ENCODE measurements around the gene LIN54.
"Not testable (repeated sequence)": the region's sequence is repeated elsewhere in the genome, so short reads cannot be mapped to it uniquely, and the experiment has no call there.

Gene LIN54

GRCh38 chr4:82930848-82931755 is 79.5 kb downstream of the LIN54 start:
- no peak for DNase-seq (ENCODE audit: low read depth)
- no peaks in the 10 kb centered on the region for H3K27me3 ChIP-seq (replicated peaks; ENCODE audit: control insufficient read depth, insufficient read depth, low read length)
- no peak overlapping the region for H3K4me3 ChIP-seq (ENCODE audit: low read length)
- no peaks in the 10 kb centered on the region for H3K4me1 ChIP-seq (ENCODE audit: control insufficient read depth, insufficient read depth, low read length)
- peaks cover 38% of the 10 kb centered on the region for H3K36me3 ChIP-seq (ENCODE audit: control insufficient read depth, insufficient read depth, low read length, severe bottlenecking)
- H3K9me3 ChIP-seq (ENCODE audit: control insufficient read depth, low read length), result no peaks in the 10 kb centered on the region
- H3K9ac ChIP-seq (ENCODE audit: low read length), result no peak overlapping the region

- H3K4me3 ChIP-seq (ENCODE audit: low read length), result no peak overlapping the region
- peaks cover 9% of the 10 kb centered on the region for H3K4me1 ChIP-seq (ENCODE audit: control insufficient read depth, insufficient read depth, low read length)
Measured at GRCh38 chr4:82921795-82922194, 88.8 kb downstream of the LIN54 start.

GRCh38 chr4:82919386-82919785 is 91.2 kb downstream of the LIN54 start:
- Histone ChIP-seq H3K36me3 (ENCODE audit: control insufficient read depth, insufficient read depth, low read length, severe bottlenecking) (peaks cover 5% of the 10 kb centered on the region), H3K4me1 (ENCODE audit: control insufficient read depth, insufficient read depth, low read length) (peaks cover 9% of the 10 kb centered on the region), H3K4me3 (ENCODE audit: low read length) (no peak overlapping the region), H3K27me3 (replicated peaks; ENCODE audit: control insufficient read depth, insufficient read depth, low read length) (no peaks in the 10 kb centered on the region), H3K9ac (ENCODE audit: low read length) (no peak overlapping the region), H3K9me3 (ENCODE audit: control insufficient read depth, low read length) (no peaks in the 10 kb centered on the region)
- DNase-seq (ENCODE audit: low read depth), result no peak

More at GRCh38 chr4:82921795-82922194, 88.8 kb downstream of the LIN54 start:
- Histone ChIP-seq H3K9me3 (ENCODE audit: control insufficient read depth, low read length) (no peaks in the 10 kb centered on the region), H3K9ac (ENCODE audit: low read length) (no peak overlapping the region), H3K27me3 (replicated peaks; ENCODE audit: control insufficient read depth, insufficient read depth, low read length) (no peaks in the 10 kb centered on the region), H3K36me3 (ENCODE audit: control insufficient read depth, insufficient read depth, low read length, severe bottlenecking) (peaks cover 9% of the 10 kb centered on the region)
- DNase-seq (ENCODE audit: low read depth), result no peak

GRCh38 chr4:82918091-82918490 is 92.5 kb downstream of the LIN54 start:
- no peaks in the 10 kb centered on the region for H3K9me3 ChIP-seq (ENCODE audit: control insufficient read depth, low read length)
- peaks cover 5% of the 10 kb centered on the region for H3K36me3 ChIP-seq (ENCODE audit: control insufficient read depth, insufficient read depth, low read length, severe bottlenecking)
- no peak overlapping the region for H3K4me3 ChIP-seq (ENCODE audit: low read length)
- no peak overlapping the region for H3K9ac ChIP-seq (ENCODE audit: low read length)
- DNase-seq (ENCODE audit: low read depth), result no peak
- peaks cover 16% of the 10 kb centered on the region for H3K4me1 ChIP-seq (ENCODE audit: control insufficient read depth, insufficient read depth, low read length)
- H3K27me3 ChIP-seq (replicated peaks; ENCODE audit: control insufficient read depth, insufficient read depth, low read length), result no peaks in the 10 kb centered on the region

- H3K9ac ChIP-seq (ENCODE audit: low read length); H3K27me3 ChIP-seq (replicated peaks; ENCODE audit: control insufficient read depth, insufficient read depth, low read length); H3K4me1 ChIP-seq (ENCODE audit: control insufficient read depth, insufficient read depth, low read length); DNase-seq (ENCODE audit: low read depth); H3K4me3 ChIP-seq (ENCODE audit: low read length); H3K36me3 ChIP-seq (ENCODE audit: control insufficient read depth, insufficient read depth, low read length, severe bottlenecking); H3K9me3 ChIP-seq (ENCODE audit: control insufficient read depth, low read length): not testable (repeated sequence)
Measured at GRCh38 chr4:82913968-82914367, 96.7 kb downstream of the LIN54 start.

- no peaks in the 10 kb centered on the region for H3K9me3 ChIP-seq (ENCODE audit: control insufficient read depth, low read length)
- H3K9ac ChIP-seq (ENCODE audit: low read length), result no peak overlapping the region
Measured at GRCh38 chr4:82913305-82913704, 97.3 kb downstream of the LIN54 start.

GRCh38 chr4:82909326-82909725 is 101.3 kb downstream of the LIN54 start:
- Histone ChIP-seq H3K9ac (ENCODE audit: low read length) (no peak overlapping the region), H3K36me3 (ENCODE audit: control insufficient read depth, insufficient read depth, low read length, severe bottlenecking) (peaks cover 13% of the 10 kb centered on the region), H3K27me3 (replicated peaks; ENCODE audit: control insufficient read depth, insufficient read depth, low read length) (no peaks in the 10 kb centered on the region), H3K4me3 (ENCODE audit: low read length) (no peak overlapping the region), H3K9me3 (ENCODE audit: control insufficient read depth, low read length) (no peaks in the 10 kb centered on the region), H3K4me1 (ENCODE audit: control insufficient read depth, insufficient read depth, low read length) (peaks cover 11% of the 10 kb centered on the region)
- DNase-seq (ENCODE audit: low read depth), result no peak

More at GRCh38 chr4:82913305-82913704, 97.3 kb downstream of the LIN54 start:
- peaks cover 8% of the 10 kb centered on the region for H3K4me1 ChIP-seq (ENCODE audit: control insufficient read depth, insufficient read depth, low read length)
- H3K27me3 ChIP-seq (replicated peaks; ENCODE audit: control insufficient read depth, insufficient read depth, low read length), result no peaks in the 10 kb centered on the region
- no peak overlapping the region for H3K4me3 ChIP-seq (ENCODE audit: low read length)
- peak; percentile 36 for DNase-seq (ENCODE audit: low read depth)
- peaks cover 5% of the 10 kb centered on the region for H3K36me3 ChIP-seq (ENCODE audit: control insufficient read depth, insufficient read depth, low read length, severe bottlenecking)

GRCh38 chr4:82906469-82906868 is 104.2 kb downstream of the LIN54 start:
- no peak for DNase-seq (ENCODE audit: low read depth)
- H3K4me3 ChIP-seq (ENCODE audit: low read length), result no peak overlapping the region
- no peak overlapping the region for H3K9ac ChIP-seq (ENCODE audit: low read length)
- no peaks in the 10 kb centered on the region for H3K9me3 ChIP-seq (ENCODE audit: control insufficient read depth, low read length)
- H3K4me1 ChIP-seq (ENCODE audit: control insufficient read depth, insufficient read depth, low read length), result peaks cover 7% of the 10 kb centered on the region
- H3K36me3 ChIP-seq (ENCODE audit: control insufficient read depth, insufficient read depth, low read length, severe bottlenecking), result peaks cover 13% of the 10 kb centered on the region
- H3K27me3 ChIP-seq (replicated peaks; ENCODE audit: control insufficient read depth, insufficient read depth, low read length), result no peaks in the 10 kb centered on the region

- Histone ChIP-seq H3K27me3 (replicated peaks; ENCODE audit: control insufficient read depth, insufficient read depth, low read length) (no peaks in the 10 kb centered on the region), H3K36me3 (ENCODE audit: control insufficient read depth, insufficient read depth, low read length, severe bottlenecking) (peaks cover 13% of the 10 kb centered on the region), H3K4me3 (ENCODE audit: low read length) (no peak overlapping the region), H3K9ac (ENCODE audit: low read length) (no peak overlapping the region), H3K9me3 (ENCODE audit: control insufficient read depth, low read length) (no peaks in the 10 kb centered on the region), H3K4me1 (ENCODE audit: control insufficient read depth, insufficient read depth, low read length) (peaks cover 9% of the 10 kb centered on the region)
- DNase-seq (ENCODE audit: low read depth), result no peak
Measured at GRCh38 chr4:82905205-82905604, 105.4 kb downstream of the LIN54 start.

- Histone ChIP-seq H3K27me3 (replicated peaks; ENCODE audit: control insufficient read depth, insufficient read depth, low read length) (no peaks in the 10 kb centered on the region), H3K9ac (ENCODE audit: low read length) (no peak overlapping the region), H3K4me3 (ENCODE audit: low read length) (no peak overlapping the region), H3K9me3 (ENCODE audit: control insufficient read depth, low read length) (no peaks in the 10 kb centered on the region), H3K36me3 (ENCODE audit: control insufficient read depth, insufficient read depth, low read length, severe bottlenecking) (peaks cover 13% of the 10 kb centered on the region), H3K4me1 (ENCODE audit: control insufficient read depth, insufficient read depth, low read length) (peaks cover 15% of the 10 kb centered on the region)
- no peak for DNase-seq (ENCODE audit: low read depth)
Measured at GRCh38 chr4:82903737-82904136, 106.9 kb downstream of the LIN54 start.

GRCh38 chr4:82901183-82901718 is 109.4 kb downstream of the LIN54 start:
- peaks cover 36% of the 10 kb centered on the region for H3K4me1 ChIP-seq (ENCODE audit: control insufficient read depth, insufficient read depth, low read length)
- H3K36me3 ChIP-seq (ENCODE audit: control insufficient read depth, insufficient read depth, low read length, severe bottlenecking), result peaks cover 7% of the 10 kb centered on the region
- H3K27me3 ChIP-seq (replicated peaks; ENCODE audit: control insufficient read depth, insufficient read depth, low read length), result no peaks in the 10 kb centered on the region
- peak overlapping the region; percentile 100 for H3K4me3 ChIP-seq (ENCODE audit: low read length)
- no peaks in the 10 kb centered on the region for H3K9me3 ChIP-seq (ENCODE audit: control insufficient read depth, low read length)
- H3K9ac ChIP-seq (ENCODE audit: low read length), result peak overlapping the region; percentile 92
- no peak for DNase-seq (ENCODE audit: low read depth)
